Measurements from ENCODE around the gene SWI5. TPM values are rescaled to one million over a fixed set of nuclear protein-coding genes. Genes with fewer than 3 reads are reported as not detected.

SWI5 gene
- total RNA-seq, 4 donors from 2014 or later = 27.5 to 39.8 (median 32.9) TPM

- Histone ChIP-seq H3K4me1 (peaks cover 0 to 2% (median 0%) of the 10 kb centered on the region in 4 donors), H3K36me3 (peaks cover 6 to 88% (median 42%) of the 10 kb centered on the region in 3 donors), H3K9me3 (no peaks in the 10 kb centered on the region), H3K4me3 (no peak overlapping the region), H3K27ac (no peak overlapping the region), H3K27me3 (no peaks in the 10 kb centered on the region)
- no peak for DNase-seq (ENCODE audit: low spot score in 2 of 2)
- 88 to 94% methylated on average over 6 to 9 of the region's 9 CpGs for WGBS, 2 donors
- TF ChIP-seq EP300 (IDR thresholded peaks at IDR 0.05) (no peak), POLR2A (IDR thresholded peaks at IDR 0.05) (no peak), CTCF (IDR thresholded peaks at IDR 0.05) (no peak)
These were observed 16.9 kb upstream of the SWI5 start for GRCh38 chr9:128259156-128259555.

- Histone ChIP-seq H3K36me3 (peaks cover 6 to 96% (median 42%) of the 10 kb centered on the region in 3 donors), H3K9me3 (no peaks in the 10 kb centered on the region), H3K27ac (no peak overlapping the region), H3K27me3 (no peaks in the 10 kb centered on the region), H3K4me1 (peaks cover 0 to 2% (median 0%) of the 10 kb centered on the region in 4 donors), H3K4me3 (no peak overlapping the region)
- 92 to 96% methylated on average over 14 to 17 of the region's 17 CpGs for WGBS, 2 donors
- no peak for DNase-seq (ENCODE audit: low spot score in 2 of 2)
- no peak for TF ChIP-seq CTCF (IDR thresholded peaks at IDR 0.05)
- TF ChIP-seq EP300 (IDR thresholded peaks at IDR 0.05) = no peak
- no peak for TF ChIP-seq POLR2A (IDR thresholded peaks at IDR 0.05)
These were observed 15.7 kb upstream of the SWI5 start for GRCh38 chr9:128260340-128260739.

GRCh38 chr9:128262687-128263086 lies 13.4 kb upstream of the SWI5 start:
- TF ChIP-seq EP300 (IDR thresholded peaks at IDR 0.05) (no peak), CTCF (IDR thresholded peaks at IDR 0.05) (no peak), POLR2A (IDR thresholded peaks at IDR 0.05) (no peak)
- H3K4me1 ChIP-seq = no peaks in the 10 kb centered on the region
- no peak for DNase-seq (ENCODE audit: low spot score in 2 of 2)
- H3K27me3 ChIP-seq = no peaks in the 10 kb centered on the region
- no peak overlapping the region for H3K4me3 ChIP-seq
- H3K9me3 ChIP-seq = no peaks in the 10 kb centered on the region
- no peak overlapping the region for H3K27ac ChIP-seq
- 54 to 64% methylated on average over 4 of the region's 4 CpGs for WGBS, 2 donors
- H3K36me3 ChIP-seq = peaks cover 6 to 100% (median 42%) of the 10 kb centered on the region in 3 donors

- 84 to 86% methylated on average over 10 of the region's 10 CpGs for WGBS, 2 donors
- Histone ChIP-seq H3K27me3 (no peaks in the 10 kb centered on the region), H3K9me3 (no peaks in the 10 kb centered on the region), H3K27ac (no peak overlapping the region), H3K4me3 (no peak overlapping the region), H3K36me3 (peaks cover 3 to 100% (median 20%) of the 10 kb centered on the region in 3 donors), H3K4me1 (no peaks in the 10 kb centered on the region)
- TF ChIP-seq POLR2A (IDR thresholded peaks at IDR 0.05) = no peak
- no peak for TF ChIP-seq EP300 (IDR thresholded peaks at IDR 0.05)
- TF ChIP-seq CTCF (IDR thresholded peaks at IDR 0.05) = no peak
- DNase-seq (ENCODE audit: low spot score in 2 of 2) = no peak
These were observed 10.7 kb upstream of the SWI5 start for GRCh38 chr9:128265348-128265847.

- TF ChIP-seq EP300 (IDR thresholded peaks at IDR 0.05) (no peak), CTCF (IDR thresholded peaks at IDR 0.05) (no peak), POLR2A (IDR thresholded peaks at IDR 0.05) (no peak)
- WGBS, 2 donors = 83 to 84% methylated on average over 15 of the region's 15 CpGs
- Histone ChIP-seq H3K36me3 (peaks cover 3 to 98% (median 6%) of the 10 kb centered on the region in 3 donors), H3K27me3 (no peaks in the 10 kb centered on the region), H3K27ac (no peak overlapping the region), H3K4me1 (peaks cover 0 to 4% (median 0%) of the 10 kb centered on the region in 4 donors), H3K4me3 (no peak overlapping the region), H3K9me3 (no peaks in the 10 kb centered on the region)
- no peak for DNase-seq (ENCODE audit: low spot score in 2 of 2)
These were observed 9.0 kb upstream of the SWI5 start for GRCh38 chr9:128266868-128267590.
